Panc1 (cell line): Measurements from ENCODE around the gene PPIL4. TPM values are rescaled to one million over a fixed set of nuclear protein-coding genes. Genes with fewer than 3 reads are reported as not detected.

ENCODE experiments used
- ATAC-seq: fragments of 200-7000 bp; cut with Tn5 transposase; 2 replicates; pipeline ENCODE4 v1.9.1; 2020; ENCODE audit warnings: mild to moderate bottlenecking, moderate library complexity
- Bru-seq: library from RNA; stranded (reverse); fragments of 400-500 nt; gene quantifications from one replicate; lab custom pipeline; 2021; lab: Mats Ljungman, UMichigan
- BruChase-seq, 2 experiments: library from RNA; stranded (reverse); fragments of 400-500 nt; gene quantifications; one replicate each; lab custom pipeline; 2021; lab: Mats Ljungman, UMichigan
- BruUV-seq: library from RNA; stranded (reverse); fragments of 400-500 nt; replicated peaks from 2 replicates; lab custom pipeline; 2021; lab: Mats Ljungman, UMichigan
- CTCF ChIA-PET: fragments of 300-600 bp; sonication (Branson Sonifier 250); formaldehyde crosslinking; loops from one replicate; lab custom pipeline; 2022; ENCODE audit warnings: antibody characterized with exemption; lab: Charles Lee
- POLR2A ChIA-PET: fragments of 300-600 bp; sonication (Branson Sonifier 250); formaldehyde crosslinking; loops from one replicate; lab custom pipeline; 2022; ENCODE audit warnings: antibody characterized with exemption; lab: Charles Lee
- DNase-seq: peaks from one replicate; pipeline ENCODE4 v3.0.0-alpha.2; 2010; ENCODE audit warnings: low read depth, low spot score
- H3K27ac ChIP-seq: 2 replicates; pipeline ENCODE4 v1.5.1; 2011; ENCODE audit warnings: mild to moderate bottlenecking, low read length, inconsistent platforms
- H3K27me3 ChIP-seq: fragments of 200-500 bp; sonication (Bioruptor generic); 2 replicates; pipeline ENCODE4 v1.6.0; 2014; ENCODE audit warnings: low read length, inconsistent platforms; ENCODE audit not compliant: control insufficient read depth, insufficient read depth
- H3K36me3 ChIP-seq: fragments of 200-500 bp; sonication (Bioruptor generic); 2 replicates; pipeline ENCODE4 v1.5.1; 2014; ENCODE audit warnings: inconsistent platforms, mild to moderate bottlenecking, low read length, moderate library complexity; ENCODE audit not compliant: control insufficient read depth, insufficient read depth
- H3K4me1 ChIP-seq: 2 replicates; pipeline ENCODE4 v1.5.1; 2011; ENCODE audit warnings: inconsistent platforms, mild to moderate bottlenecking, low read length, moderate library complexity; ENCODE audit not compliant: control insufficient read depth, insufficient read depth
- H3K4me3 ChIP-seq, 2 experiments: 2 replicates each; pipeline ENCODE4 v1.5.1; 2011 to 2012; ENCODE audit warnings: low read depth in 2 of 2, low read length in 2 of 2, mild to moderate bottlenecking in 2 of 2, inconsistent platforms in 1 of 2, moderate library complexity in 1 of 2
- H3K9me3 ChIP-seq: fragments of 200-500 bp; sonication (Bioruptor generic); 2 replicates; pipeline ENCODE4 v1.5.1; 2014; ENCODE audit warnings: low read depth, mild to moderate bottlenecking, inconsistent platforms, low read length, moderate library complexity; ENCODE audit not compliant: control insufficient read depth, insufficient read depth
- POLR2AphosphoS5 ChIP-seq: IDR thresholded peaks from 2 replicates; pipeline ENCODE4 v1.6.1; 2012; ENCODE audit warnings: mild to moderate bottlenecking, low read depth, low read length, moderate library complexity
- SIN3A ChIP-seq: IDR thresholded peaks from 2 replicates; pipeline ENCODE4 v1.6.1; 2012; ENCODE audit warnings: low read depth, mild to moderate bottlenecking, low read length, moderate library complexity, borderline replicate concordance; ENCODE audit not compliant: insufficient read depth
- TCF7L2 ChIP-seq: IDR thresholded peaks from 2 replicates; pipeline ENCODE4 v1.6.1; 2011; ENCODE audit warnings: mild to moderate bottlenecking, low read depth, low read length, inconsistent platforms
- in situ Hi-C: cut with HindIII; loops from 2 replicates; pipeline ENCODE4 v1.10.0; 2016; ENCODE audit warnings: low sequenced_read_pairs, low pct_unique_long_range_greater_than_20kb
- intact Hi-C: fragments of 100-400 bp; cut with micrococcal nuclease; formaldehyde crosslinking; loops from one replicate; pipeline ENCODE4 v1.10.0; 2022; ENCODE audit not compliant: unreplicated experiment
- long read RNA-seq: library from polyadenylated mRNA; unstranded; transcript quantifications from one replicate; pipeline ENCODE4 v2.0.0, GENCODE V29; 2021; ENCODE audit not compliant: unreplicated experiment
- polyA plus RNA-seq: library from polyadenylated mRNA; unstranded; fragments of >200 nt; gene quantifications from one replicate; pipeline ENCODE4 v1.2.1, GENCODE V29; 2012; ENCODE audit warnings: missing spikeins; ENCODE audit not compliant: insufficient read length
- total RNA-seq: library from RNA; stranded (reverse); gene quantifications from one replicate; pipeline ENCODE4 v1.2.1, GENCODE V29; 2021; ENCODE audit not compliant: unreplicated experiment
- TF ChIP-seq, protein P1 (sequence below): fragments of 450-650 bp; IDR thresholded peaks from 2 replicates; pipeline ENCODE4 v1.5.1; 2017; ENCODE audit warnings: mild to moderate bottlenecking
- TF ChIP-seq, protein P2 (sequence below), 2 experiments: IDR thresholded peaks; 2 replicates each; pipeline ENCODE4 v1.6.1; 2011 to 2012; ENCODE audit warnings: low read depth in 2 of 2, control low read depth in 1 of 2, low read length in 1 of 2, mild to moderate bottlenecking in 1 of 2, moderate library complexity in 1 of 2; ENCODE audit not compliant: insufficient read depth in 1 of 2

Gene PPIL4, protein sequence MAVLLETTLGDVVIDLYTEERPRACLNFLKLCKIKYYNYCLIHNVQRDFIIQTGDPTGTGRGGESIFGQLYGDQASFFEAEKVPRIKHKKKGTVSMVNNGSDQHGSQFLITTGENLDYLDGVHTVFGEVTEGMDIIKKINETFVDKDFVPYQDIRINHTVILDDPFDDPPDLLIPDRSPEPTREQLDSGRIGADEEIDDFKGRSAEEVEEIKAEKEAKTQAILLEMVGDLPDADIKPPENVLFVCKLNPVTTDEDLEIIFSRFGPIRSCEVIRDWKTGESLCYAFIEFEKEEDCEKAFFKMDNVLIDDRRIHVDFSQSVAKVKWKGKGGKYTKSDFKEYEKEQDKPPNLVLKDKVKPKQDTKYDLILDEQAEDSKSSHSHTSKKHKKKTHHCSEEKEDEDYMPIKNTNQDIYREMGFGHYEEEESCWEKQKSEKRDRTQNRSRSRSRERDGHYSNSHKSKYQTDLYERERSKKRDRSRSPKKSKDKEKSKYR
- total RNA-seq (19.9 TPM), Bru-seq, nascent RNA (percentile 82 among the genes with signal in this experiment), BruChase-seq, experiment 1, labeled RNA remaining after a 2-hour chase (percentile 88 among the genes with signal in this experiment), BruChase-seq, experiment 2, labeled RNA remaining after a 6-hour chase (percentile 87 among the genes with signal in this experiment)
- 8.6 TPM for polyA plus RNA-seq
- long read RNA-seq, transcript PPIL4-201 (13 exons, 2,232 nt), result major isoform, 45 of 67 reads
- long read RNA-seq, partial matches to known transcripts, result 3 of 67 reads
- long read RNA-seq, other reads (novel, unspliced or antisense), result 19 of 67 reads

DNA sequence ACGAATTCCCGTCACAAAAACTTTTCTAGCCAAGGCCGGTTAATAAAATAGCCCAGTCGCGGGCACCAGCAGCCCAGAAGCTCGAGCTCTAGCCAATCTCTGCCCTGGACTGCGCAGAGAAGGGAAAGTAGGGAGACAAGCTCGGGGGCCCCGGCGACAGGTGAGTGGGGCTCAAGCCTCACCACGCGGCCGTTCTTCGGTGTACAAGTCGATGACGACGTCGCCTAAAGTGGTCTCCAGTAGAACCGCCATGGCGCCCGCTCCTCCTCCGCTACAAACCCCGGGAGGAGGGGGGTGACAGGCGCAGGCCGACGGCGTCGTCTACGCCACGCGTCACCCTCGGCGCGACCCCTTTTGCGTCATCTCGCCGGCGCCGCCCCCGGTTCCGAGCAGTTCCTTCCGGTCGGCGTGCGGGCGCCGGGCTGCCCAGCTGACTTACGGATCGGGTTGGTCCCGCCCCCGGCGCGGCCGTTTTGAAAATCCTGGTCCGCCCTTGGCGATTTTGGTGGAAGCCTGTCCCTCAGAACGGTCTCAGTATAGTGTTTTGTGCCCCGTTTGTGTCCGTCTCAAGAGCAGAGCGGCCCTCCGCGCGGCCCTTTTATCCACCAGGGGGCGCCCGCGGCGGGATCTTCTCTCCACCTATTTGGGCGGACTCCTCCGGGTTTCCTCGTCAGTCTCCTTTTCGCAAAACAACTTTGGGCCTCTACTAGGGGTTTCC, at the start of gene PPIL4:
Gene PPIL4 (minus strand): TSS at position 290 of the 718 bp plus-strand sequence. CDS start 38 bp downstream, at position 252.
- ATAC-seq (peak; percentile 97), DNase-seq (peak; percentile 54)
- H3K27me3 ChIP-seq, result 0 out of 2 replicates have a peak, but pooled peaks cover 2% of the 10 kb centered on the region
- ChIA-PET CTCF (interaction anchor here (0.6 to 0.8 kb wide), 3 partner anchors 22 to 528 kb away, joined by 3 to 4 read pairs (median 3); no protein-coding TSS in a partner anchor), POLR2A (interaction anchor here (0.6 to 0.8 kb wide), 2 partner anchors 17 to 1209 kb away, joined by 8 to 9 read pairs; no protein-coding TSS in a partner anchor)
- intact Hi-C loops, result no loop called here
- TF ChIP-seq TCF7L2, result peak; percentile 70; the same call in 1 of the 2 replicates
- TF ChIP-seq, protein P1, sequence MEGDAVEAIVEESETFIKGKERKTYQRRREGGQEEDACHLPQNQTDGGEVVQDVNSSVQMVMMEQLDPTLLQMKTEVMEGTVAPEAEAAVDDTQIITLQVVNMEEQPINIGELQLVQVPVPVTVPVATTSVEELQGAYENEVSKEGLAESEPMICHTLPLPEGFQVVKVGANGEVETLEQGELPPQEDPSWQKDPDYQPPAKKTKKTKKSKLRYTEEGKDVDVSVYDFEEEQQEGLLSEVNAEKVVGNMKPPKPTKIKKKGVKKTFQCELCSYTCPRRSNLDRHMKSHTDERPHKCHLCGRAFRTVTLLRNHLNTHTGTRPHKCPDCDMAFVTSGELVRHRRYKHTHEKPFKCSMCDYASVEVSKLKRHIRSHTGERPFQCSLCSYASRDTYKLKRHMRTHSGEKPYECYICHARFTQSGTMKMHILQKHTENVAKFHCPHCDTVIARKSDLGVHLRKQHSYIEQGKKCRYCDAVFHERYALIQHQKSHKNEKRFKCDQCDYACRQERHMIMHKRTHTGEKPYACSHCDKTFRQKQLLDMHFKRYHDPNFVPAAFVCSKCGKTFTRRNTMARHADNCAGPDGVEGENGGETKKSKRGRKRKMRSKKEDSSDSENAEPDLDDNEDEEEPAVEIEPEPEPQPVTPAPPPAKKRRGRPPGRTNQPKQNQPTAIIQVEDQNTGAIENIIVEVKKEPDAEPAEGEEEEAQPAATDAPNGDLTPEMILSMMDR, result peak; percentile 95
- TF ChIP-seq, protein P2, sequence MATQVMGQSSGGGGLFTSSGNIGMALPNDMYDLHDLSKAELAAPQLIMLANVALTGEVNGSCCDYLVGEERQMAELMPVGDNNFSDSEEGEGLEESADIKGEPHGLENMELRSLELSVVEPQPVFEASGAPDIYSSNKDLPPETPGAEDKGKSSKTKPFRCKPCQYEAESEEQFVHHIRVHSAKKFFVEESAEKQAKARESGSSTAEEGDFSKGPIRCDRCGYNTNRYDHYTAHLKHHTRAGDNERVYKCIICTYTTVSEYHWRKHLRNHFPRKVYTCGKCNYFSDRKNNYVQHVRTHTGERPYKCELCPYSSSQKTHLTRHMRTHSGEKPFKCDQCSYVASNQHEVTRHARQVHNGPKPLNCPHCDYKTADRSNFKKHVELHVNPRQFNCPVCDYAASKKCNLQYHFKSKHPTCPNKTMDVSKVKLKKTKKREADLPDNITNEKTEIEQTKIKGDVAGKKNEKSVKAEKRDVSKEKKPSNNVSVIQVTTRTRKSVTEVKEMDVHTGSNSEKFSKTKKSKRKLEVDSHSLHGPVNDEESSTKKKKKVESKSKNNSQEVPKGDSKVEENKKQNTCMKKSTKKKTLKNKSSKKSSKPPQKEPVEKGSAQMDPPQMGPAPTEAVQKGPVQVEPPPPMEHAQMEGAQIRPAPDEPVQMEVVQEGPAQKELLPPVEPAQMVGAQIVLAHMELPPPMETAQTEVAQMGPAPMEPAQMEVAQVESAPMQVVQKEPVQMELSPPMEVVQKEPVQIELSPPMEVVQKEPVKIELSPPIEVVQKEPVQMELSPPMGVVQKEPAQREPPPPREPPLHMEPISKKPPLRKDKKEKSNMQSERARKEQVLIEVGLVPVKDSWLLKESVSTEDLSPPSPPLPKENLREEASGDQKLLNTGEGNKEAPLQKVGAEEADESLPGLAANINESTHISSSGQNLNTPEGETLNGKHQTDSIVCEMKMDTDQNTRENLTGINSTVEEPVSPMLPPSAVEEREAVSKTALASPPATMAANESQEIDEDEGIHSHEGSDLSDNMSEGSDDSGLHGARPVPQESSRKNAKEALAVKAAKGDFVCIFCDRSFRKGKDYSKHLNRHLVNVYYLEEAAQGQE (IDR thresholded peaks at IDR 0.05; ENCODE audit: insufficient read depth in 1 of 2, low read depth in 2 of 2, low read length in 1 of 2), result no peak
- peak; percentile 94 for TF ChIP-seq POLR2AphosphoS5
- TF ChIP-seq SIN3A, result peak; percentile 98; the same call in 1 of the 2 replicates
- no TSS peak for BruUV-seq
- H3K36me3 ChIP-seq, result peaks cover 3% of the 10 kb centered on the region
- in situ Hi-C loops, result no loop called here
- H3K4me1 ChIP-seq, result peaks cover 10% of the 10 kb centered on the region; the same call in 1 of the 2 replicates
- peak within 1 kb of the TSS; percentile 94 for H3K27ac ChIP-seq
- H3K9me3 ChIP-seq, result no peaks in the 10 kb centered on the region
- peak within 1 kb of the TSS; percentile 98 to 99 for H3K4me3 ChIP-seq

DNA sequence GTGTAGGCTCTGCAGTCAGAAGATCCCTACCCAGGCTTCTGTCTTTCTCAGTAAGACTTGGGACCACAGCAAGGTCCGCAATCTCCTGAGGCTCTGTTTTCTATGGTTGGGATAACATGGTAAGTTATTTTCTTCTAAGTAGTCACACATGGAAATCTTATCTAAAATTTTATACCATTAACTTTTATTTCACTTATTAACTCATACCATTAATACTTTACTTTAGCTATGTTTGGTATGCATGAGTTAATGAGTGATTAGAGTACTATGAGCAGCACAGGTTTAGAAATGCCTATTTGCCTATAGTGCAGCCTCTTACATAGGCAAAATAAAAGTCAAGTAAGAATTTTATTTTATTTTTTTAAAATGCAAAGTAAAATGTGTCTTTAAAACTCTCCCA, 47.6 kb upstream of the PPIL4 start:
- intact Hi-C loops (no loop called here), in situ Hi-C loops (no loop called here)
- Histone ChIP-seq H3K9me3 (no peaks in the 10 kb centered on the region), H3K4me1 (no peaks in the 10 kb centered on the region), H3K27ac (no peak overlapping the region), H3K36me3 (peaks cover 13% of the 10 kb centered on the region; the same call in 1 of the 2 replicates), H3K4me3 (no peak overlapping the region), H3K27me3 (no peaks in the 10 kb centered on the region)
- ATAC-seq, result no peak
- TF ChIP-seq TCF7L2 (no peak), SIN3A (no peak), POLR2AphosphoS5 (no peak)
- TF ChIP-seq, protein P2 (IDR thresholded peaks at IDR 0.05; ENCODE audit: insufficient read depth in 1 of 2, low read depth in 2 of 2, low read length in 1 of 2), result no peak
- TF ChIP-seq, protein P1, result no peak
- POLR2A ChIA-PET, result interaction anchor here (0.7 kb wide), 1 partner anchor 21 kb away, joined by 4 read pairs; no protein-coding TSS in a partner anchor
- no peak for DNase-seq
- no TSS peak for BruUV-seq
- CTCF ChIA-PET, result no interaction called here
